Measurements from ENCODE around the gene NUP188. TPM values are rescaled to one million over a fixed set of nuclear protein-coding genes. Genes with fewer than 3 reads are reported as not detected.

The NUP188 gene
- total RNA-seq = 36.5 TPM

DNA sequence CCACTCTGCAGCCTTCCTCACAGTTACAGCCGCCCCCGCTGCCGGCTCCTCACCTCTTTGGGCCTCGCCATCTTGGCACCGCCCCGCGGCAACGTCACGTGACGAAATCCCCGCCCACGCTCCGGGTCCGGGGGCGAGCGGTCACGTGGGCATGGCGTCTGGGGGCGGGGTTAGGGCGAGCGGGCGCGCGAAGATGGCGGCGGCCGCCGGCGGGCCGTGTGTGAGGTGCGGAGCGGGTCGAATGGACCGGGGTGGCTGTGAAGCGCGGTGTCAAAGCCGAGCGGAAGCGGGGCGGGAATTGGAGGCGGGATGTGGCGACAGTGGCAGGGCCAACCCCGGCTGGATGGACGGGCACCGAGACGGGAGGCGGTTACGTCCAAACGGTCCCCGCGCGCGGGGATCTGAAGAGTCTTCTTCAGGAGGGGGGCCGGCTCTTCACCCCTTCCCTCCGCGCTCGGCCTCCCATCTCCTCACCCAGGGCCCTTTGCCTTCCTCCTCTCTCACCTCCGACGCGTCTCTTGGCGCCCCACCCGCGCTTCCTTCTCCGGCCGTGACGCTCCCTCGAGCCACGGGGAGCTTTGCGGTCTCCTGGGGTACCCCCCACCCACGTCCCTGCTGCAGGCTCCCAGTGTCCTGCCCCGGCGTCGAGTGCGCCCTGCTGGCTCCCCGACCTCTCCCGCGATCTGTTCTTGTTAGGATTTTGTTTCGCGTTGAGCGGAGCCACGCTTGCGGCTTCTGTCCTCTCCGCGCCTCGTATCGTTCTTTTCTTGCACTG lies at the start of gene NUP188, which contains the start of gene DOLK:
Gene NUP188, plus strand, starts transcription at position 173 of the 775 bp plus-strand sequence. Its CDS starts 21 bp downstream, at position 194.
Gene DOLK, minus strand, starts transcription at position 77 of the 775 bp plus-strand sequence. CDS start 300 bp downstream, outside the sequence.
- peaks cover 9 to 11% (median 11%) of the 10 kb centered on the region in 3 donors for H3K36me3 ChIP-seq (ENCODE audit: control insufficient read depth in 3 of 3, insufficient read depth in 3 of 3, low read length in 3 of 3)
- H3K9me3 ChIP-seq (ENCODE audit: control insufficient read depth in 3 of 3, low read length in 3 of 3) = no peaks in the 10 kb centered on the region
- peaks cover 14 to 33% (median 22%) of the 10 kb centered on the region in 3 donors for H3K4me1 ChIP-seq (ENCODE audit: control insufficient read depth in 3 of 3, insufficient read depth in 3 of 3, low read length in 3 of 3)
- peak within 1 kb of the TSS; percentile 88 to 97 (median 94) for H3K4me3 ChIP-seq (ENCODE audit: low read length in 3 of 3)
- no peaks in the 10 kb centered on the region for H3K27me3 ChIP-seq (ENCODE audit: control insufficient read depth in 3 of 3, insufficient read depth in 3 of 3, low read length in 3 of 3)
- peak within 1 kb of the TSS; percentile 87 to 95 (median 94) for H3K9ac ChIP-seq (ENCODE audit: low read depth in 1 of 3, low read length in 3 of 3)
- peak within 1 kb of the TSS; percentile 89 for H3K27ac ChIP-seq (ENCODE audit: low read depth, low read length)

GRCh38 chr9:128898382-128898781 lies 49.1 kb upstream of the NUP188 start:
- Histone ChIP-seq H3K27me3 (ENCODE audit: control insufficient read depth in 3 of 3, insufficient read depth in 3 of 3, low read length in 3 of 3) (no peaks in the 10 kb centered on the region), H3K9me3 (ENCODE audit: control insufficient read depth in 3 of 3, low read length in 3 of 3) (no peaks in the 10 kb centered on the region), H3K4me1 (ENCODE audit: control insufficient read depth in 3 of 3, insufficient read depth in 3 of 3, low read length in 3 of 3) (peaks cover 10 to 30% (median 23%) of the 10 kb centered on the region in 3 donors), H3K9ac (ENCODE audit: low read depth in 1 of 3, low read length in 3 of 3) (no peak overlapping the region), H3K36me3 (ENCODE audit: control insufficient read depth in 3 of 3, insufficient read depth in 3 of 3, low read length in 3 of 3) (peaks cover 8 to 15% (median 12%) of the 10 kb centered on the region in 3 donors), H3K27ac (ENCODE audit: low read depth, low read length) (no peak overlapping the region), H3K4me3 (ENCODE audit: low read length in 3 of 3) (no peak overlapping the region)

GRCh38 chr9:128898845-128899565 lies 48.5 kb upstream of the NUP188 start:
- no peaks in the 10 kb centered on the region for H3K9me3 ChIP-seq (ENCODE audit: control insufficient read depth in 3 of 3, low read length in 3 of 3)
- no peak overlapping the region for H3K4me3 ChIP-seq (ENCODE audit: low read length in 3 of 3)
- no peak overlapping the region for H3K9ac ChIP-seq (ENCODE audit: low read depth in 1 of 3, low read length in 3 of 3)
- peaks cover 10 to 29% (median 22%) of the 10 kb centered on the region in 3 donors for H3K4me1 ChIP-seq (ENCODE audit: control insufficient read depth in 3 of 3, insufficient read depth in 3 of 3, low read length in 3 of 3)
- no peaks in the 10 kb centered on the region for H3K27me3 ChIP-seq (ENCODE audit: control insufficient read depth in 3 of 3, insufficient read depth in 3 of 3, low read length in 3 of 3)
- peak overlapping the region; percentile 5 for H3K27ac ChIP-seq (ENCODE audit: low read depth, low read length)
- peaks cover 8 to 14% (median 12%) of the 10 kb centered on the region in 3 donors for H3K36me3 ChIP-seq (ENCODE audit: control insufficient read depth in 3 of 3, insufficient read depth in 3 of 3, low read length in 3 of 3)

DNA sequence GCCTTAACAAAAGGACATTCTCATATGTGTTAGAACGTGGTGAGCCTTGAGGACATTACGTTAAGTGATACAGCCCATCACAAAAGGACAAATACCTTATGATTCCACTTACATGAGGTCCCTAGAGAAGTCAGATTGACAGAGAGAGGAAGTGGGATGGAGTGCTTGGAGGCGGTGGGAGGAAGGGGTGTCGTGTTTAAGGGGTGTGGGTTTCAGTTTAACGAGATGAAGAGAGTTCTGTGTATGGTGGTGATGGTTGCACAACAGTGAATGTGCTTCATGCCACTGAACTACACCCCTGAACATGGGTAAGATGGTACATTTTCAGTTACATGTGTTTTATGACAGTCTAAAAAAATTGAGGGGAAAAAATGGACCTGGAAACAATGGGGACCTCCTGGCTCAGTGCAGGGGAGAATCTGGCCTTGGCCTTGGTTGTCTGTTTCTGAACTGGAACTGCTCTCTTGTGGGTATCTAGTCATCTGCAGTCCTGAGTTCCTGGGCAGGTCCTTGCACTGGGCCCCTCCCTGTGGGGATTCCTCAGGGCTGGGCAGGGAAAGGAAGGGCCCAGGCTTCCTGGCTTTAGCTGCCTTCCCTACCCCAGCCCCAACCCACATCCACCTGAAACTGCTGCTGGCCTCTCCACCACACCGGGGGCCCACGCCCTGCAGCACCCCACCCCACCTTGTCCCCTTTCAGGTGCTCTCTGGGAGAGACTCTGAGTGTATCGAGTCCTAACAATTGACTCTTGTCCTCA lies 47.8 kb upstream of the NUP188 start:
- Histone ChIP-seq H3K27me3 (ENCODE audit: control insufficient read depth in 3 of 3, insufficient read depth in 3 of 3, low read length in 3 of 3) (no peaks in the 10 kb centered on the region), H3K36me3 (ENCODE audit: control insufficient read depth in 3 of 3, insufficient read depth in 3 of 3, low read length in 3 of 3) (peaks cover 8 to 14% (median 12%) of the 10 kb centered on the region in 3 donors), H3K4me1 (ENCODE audit: control insufficient read depth in 3 of 3, insufficient read depth in 3 of 3, low read length in 3 of 3) (peaks cover 10 to 29% (median 22%) of the 10 kb centered on the region in 3 donors), H3K4me3 (ENCODE audit: low read length in 3 of 3) (no peak overlapping the region), H3K27ac (ENCODE audit: low read depth, low read length) (peak overlapping the region; percentile 5), H3K9ac (ENCODE audit: low read depth in 1 of 3, low read length in 3 of 3) (peak overlapping the region in 1 of 3 donors; percentile 14), H3K9me3 (ENCODE audit: control insufficient read depth in 3 of 3, low read length in 3 of 3) (no peaks in the 10 kb centered on the region)

GRCh38 chr9:128901379-128901778 lies 46.1 kb upstream of the NUP188 start:
- H3K4me3 ChIP-seq (ENCODE audit: low read length in 3 of 3) = no peak overlapping the region
- H3K36me3 ChIP-seq (ENCODE audit: control insufficient read depth in 3 of 3, insufficient read depth in 3 of 3, low read length in 3 of 3) = peaks cover 3 to 10% (median 8%) of the 10 kb centered on the region in 3 donors
- no peaks in the 10 kb centered on the region for H3K9me3 ChIP-seq (ENCODE audit: control insufficient read depth in 3 of 3, low read length in 3 of 3)
- H3K27me3 ChIP-seq (ENCODE audit: control insufficient read depth in 3 of 3, insufficient read depth in 3 of 3, low read length in 3 of 3) = no peaks in the 10 kb centered on the region
- peaks cover 10 to 29% (median 22%) of the 10 kb centered on the region in 3 donors for H3K4me1 ChIP-seq (ENCODE audit: control insufficient read depth in 3 of 3, insufficient read depth in 3 of 3, low read length in 3 of 3)
- no peak overlapping the region for H3K9ac ChIP-seq (ENCODE audit: low read depth in 1 of 3, low read length in 3 of 3)
- H3K27ac ChIP-seq (ENCODE audit: low read depth, low read length) = no peak overlapping the region

DNA sequence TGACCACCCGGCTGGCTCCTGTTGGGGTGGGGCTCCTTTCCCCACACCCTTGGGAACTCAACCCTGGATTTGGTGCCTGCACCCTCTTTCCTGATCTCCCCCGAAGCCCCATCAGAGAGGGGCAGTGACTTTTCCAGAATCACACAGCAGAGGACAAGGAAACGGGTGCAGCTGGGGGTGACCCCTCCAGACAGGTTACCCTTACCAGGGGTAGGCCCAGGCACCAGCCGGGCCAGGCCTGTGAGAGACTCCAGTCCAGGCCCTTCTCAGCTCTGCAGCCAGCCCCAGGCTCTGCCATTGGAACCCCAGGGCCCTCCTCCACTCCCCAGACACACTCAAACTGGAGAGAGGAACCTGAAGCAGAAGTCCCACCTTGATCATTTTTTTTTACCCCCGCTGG lies 45.7 kb upstream of the NUP188 start:
- Histone ChIP-seq H3K4me3 (ENCODE audit: low read length in 3 of 3) (no peak overlapping the region), H3K4me1 (ENCODE audit: control insufficient read depth in 3 of 3, insufficient read depth in 3 of 3, low read length in 3 of 3) (peaks cover 10 to 29% (median 22%) of the 10 kb centered on the region in 3 donors), H3K27me3 (ENCODE audit: control insufficient read depth in 3 of 3, insufficient read depth in 3 of 3, low read length in 3 of 3) (no peaks in the 10 kb centered on the region), H3K27ac (ENCODE audit: low read depth, low read length) (no peak overlapping the region), H3K36me3 (ENCODE audit: control insufficient read depth in 3 of 3, insufficient read depth in 3 of 3, low read length in 3 of 3) (peaks cover 3 to 10% (median 8%) of the 10 kb centered on the region in 3 donors), H3K9ac (ENCODE audit: low read depth in 1 of 3, low read length in 3 of 3) (peak overlapping the region in 1 of 3 donors; percentile 33), H3K9me3 (ENCODE audit: control insufficient read depth in 3 of 3, low read length in 3 of 3) (no peaks in the 10 kb centered on the region)

GRCh38 chr9:128902351-128903078 lies 45.0 kb upstream of the NUP188 start:
- no peaks in the 10 kb centered on the region for H3K9me3 ChIP-seq (ENCODE audit: control insufficient read depth in 3 of 3, low read length in 3 of 3)
- no peak overlapping the region for H3K4me3 ChIP-seq (ENCODE audit: low read length in 3 of 3)
- peaks cover 10 to 29% (median 22%) of the 10 kb centered on the region in 3 donors for H3K4me1 ChIP-seq (ENCODE audit: control insufficient read depth in 3 of 3, insufficient read depth in 3 of 3, low read length in 3 of 3)
- peak overlapping the region; percentile 19 for H3K27ac ChIP-seq (ENCODE audit: low read depth, low read length)
- peak overlapping the region in 1 of 3 donors; percentile 33 for H3K9ac ChIP-seq (ENCODE audit: low read depth in 1 of 3, low read length in 3 of 3)
- no peaks in the 10 kb centered on the region for H3K27me3 ChIP-seq (ENCODE audit: control insufficient read depth in 3 of 3, insufficient read depth in 3 of 3, low read length in 3 of 3)
- peaks cover 5 to 15% (median 15%) of the 10 kb centered on the region in 3 donors for H3K36me3 ChIP-seq (ENCODE audit: control insufficient read depth in 3 of 3, insufficient read depth in 3 of 3, low read length in 3 of 3)

GRCh38 chr9:128903079-128903461 lies 44.4 kb upstream of the NUP188 start:
- Histone ChIP-seq H3K27ac (ENCODE audit: low read depth, low read length) (peak overlapping the region; percentile 19), H3K9me3 (ENCODE audit: control insufficient read depth in 3 of 3, low read length in 3 of 3) (no peaks in the 10 kb centered on the region), H3K9ac (ENCODE audit: low read depth in 1 of 3, low read length in 3 of 3) (peak overlapping the region in 1 of 3 donors; percentile 33), H3K27me3 (ENCODE audit: control insufficient read depth in 3 of 3, insufficient read depth in 3 of 3, low read length in 3 of 3) (no peaks in the 10 kb centered on the region), H3K4me1 (ENCODE audit: control insufficient read depth in 3 of 3, insufficient read depth in 3 of 3, low read length in 3 of 3) (peaks cover 10 to 29% (median 22%) of the 10 kb centered on the region in 3 donors), H3K36me3 (ENCODE audit: control insufficient read depth in 3 of 3, insufficient read depth in 3 of 3, low read length in 3 of 3) (peaks cover 10 to 21% (median 21%) of the 10 kb centered on the region in 3 donors), H3K4me3 (ENCODE audit: low read length in 3 of 3) (no peak overlapping the region)
